CD4-positive, alpha-beta T cell treated with Interleukin-2 at 100 ng/mL for 4 hours (primary cell): ENCODE data around the gene ZBED4.

Source experiments
- DNase-seq: peaks from one replicate; pipeline ENCODE4 v3.0.0-alpha.2; 2020; ENCODE audit warnings: low spot score

ZBED4 gene

GRCh38 chr22:49936018-49936972 lies 82.7 kb downstream of the ZBED4 start:
- peak; percentile 96 for DNase-seq

GRCh38 chr22:49936973-49937757 lies 83.5 kb downstream of the ZBED4 start:
- DNase-seq, result no peak

GRCh38 chr22:49937758-49938564 lies 84.3 kb downstream of the ZBED4 start:
- no peak for DNase-seq

GRCh38 chr22:49938565-49939136 lies 85.0 kb downstream of the ZBED4 start:
- no peak for DNase-seq
